ENCODE data around the gene MAFF.

The MAFF gene

DNA sequence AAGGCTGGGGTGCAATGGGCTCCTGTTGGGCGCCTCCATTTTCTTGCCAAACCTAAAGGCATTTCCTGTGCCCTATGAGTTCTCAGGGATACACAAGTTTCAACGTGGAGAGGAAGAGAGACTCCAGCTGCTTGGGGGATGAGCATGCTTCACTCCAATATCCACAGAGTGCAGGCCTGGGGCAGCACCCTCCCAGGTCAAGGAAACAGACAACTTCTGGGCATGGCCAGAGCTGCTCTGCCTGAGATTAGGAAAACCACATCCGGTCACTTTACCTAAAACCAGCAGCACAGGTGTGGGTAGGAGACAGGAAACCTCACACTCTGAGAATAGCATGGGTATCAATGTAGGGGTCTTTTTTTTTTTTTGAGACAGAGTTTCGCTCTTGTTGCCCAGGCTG lies 42.3 kb downstream of the MAFF start:
- DNase-seq = no peak

DNA sequence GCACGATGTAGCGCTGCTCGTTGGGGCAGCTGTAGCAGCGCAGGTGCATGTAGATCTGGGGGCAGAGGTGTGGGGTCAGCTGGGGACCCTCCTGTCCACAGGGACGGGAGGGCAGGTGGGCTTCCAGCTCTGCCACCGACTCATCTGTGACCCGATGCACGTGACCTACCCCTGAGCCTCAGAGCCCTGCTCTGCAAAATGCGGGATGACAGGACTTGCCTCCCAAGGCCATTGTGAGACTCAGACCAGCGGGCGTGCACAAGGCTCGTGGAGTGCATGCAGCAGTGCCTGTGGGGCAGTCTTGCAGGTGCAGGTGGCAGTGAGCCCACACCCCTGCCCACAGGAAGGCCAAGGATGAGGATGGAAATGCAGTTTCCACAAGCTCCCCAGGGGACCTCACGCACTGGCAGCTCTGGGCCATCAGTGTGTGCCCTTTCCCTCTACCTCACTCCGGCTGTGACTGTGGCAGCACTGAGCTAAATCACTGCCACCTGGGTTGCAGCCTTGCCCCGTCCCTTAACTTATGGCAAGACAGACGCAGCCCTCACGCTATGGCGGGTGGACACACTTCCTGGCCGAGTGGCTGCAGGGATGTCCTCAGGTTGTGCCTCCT lies 44.4 kb downstream of the MAFF start:
- no peak for DNase-seq

DNA sequence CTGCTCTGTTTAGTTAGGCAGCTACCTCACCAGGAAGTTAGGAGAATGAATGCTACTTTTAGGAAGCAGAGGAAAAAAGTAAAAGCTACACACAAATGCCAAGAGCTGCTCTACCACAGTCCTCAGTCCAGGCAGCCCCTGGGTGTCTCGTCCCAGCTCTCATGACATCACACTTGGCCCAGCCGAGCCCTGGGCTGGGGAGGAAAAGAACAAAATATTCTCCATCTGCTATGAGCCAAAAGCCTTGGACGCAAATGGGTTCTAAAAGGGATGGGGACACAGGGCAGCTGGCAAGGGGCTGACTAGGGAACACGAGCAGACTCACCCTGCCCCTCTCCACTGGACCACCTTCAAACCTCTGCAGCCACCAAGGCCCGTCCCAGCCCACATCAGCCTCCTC lies 44.9 kb downstream of the MAFF start:
- peak in 44 of 56 donors; percentile 22 to 84 (median 59) for DNase-seq

DNA sequence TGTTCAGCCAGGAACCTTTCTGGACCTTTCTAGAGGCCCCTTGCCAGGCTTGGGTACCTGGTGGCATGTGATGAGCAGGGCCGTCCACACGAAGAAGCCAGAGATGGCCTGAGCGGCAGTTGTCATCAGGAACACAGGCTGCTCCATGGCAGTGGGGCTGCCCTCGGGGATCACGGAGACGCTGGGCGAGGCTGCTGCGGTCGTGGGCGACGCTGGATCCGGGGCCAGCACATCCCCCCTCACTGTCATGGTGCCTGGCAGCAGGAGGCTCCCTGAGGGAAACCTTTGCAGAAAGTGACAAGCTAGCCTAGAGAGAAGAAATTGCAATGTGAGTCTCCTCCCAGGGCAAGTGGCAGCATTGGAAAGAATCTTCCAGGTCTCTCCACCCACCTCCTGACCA lies 45.9 kb downstream of the MAFF start:
- no peak for DNase-seq

DNA sequence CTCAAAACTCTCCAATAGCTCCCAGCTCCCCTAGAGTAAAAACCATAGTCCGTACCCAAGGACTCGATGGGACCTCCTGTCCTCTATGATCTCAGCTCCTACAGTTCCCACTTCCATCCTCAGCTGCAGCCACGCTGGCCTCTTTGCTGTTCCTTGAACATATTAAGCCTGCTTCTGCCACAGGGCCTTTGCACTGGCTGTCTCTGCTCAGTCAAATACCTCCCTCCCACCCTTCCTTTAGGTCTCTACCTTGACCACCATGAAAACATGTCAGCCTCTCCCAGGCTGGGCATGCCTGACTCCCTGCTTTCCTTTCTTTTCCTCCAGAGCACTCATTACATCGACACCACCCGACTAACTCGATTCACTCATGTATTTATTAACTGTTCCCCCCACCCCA lies 46.5 kb downstream of the MAFF start:
- no peak for DNase-seq

DNA sequence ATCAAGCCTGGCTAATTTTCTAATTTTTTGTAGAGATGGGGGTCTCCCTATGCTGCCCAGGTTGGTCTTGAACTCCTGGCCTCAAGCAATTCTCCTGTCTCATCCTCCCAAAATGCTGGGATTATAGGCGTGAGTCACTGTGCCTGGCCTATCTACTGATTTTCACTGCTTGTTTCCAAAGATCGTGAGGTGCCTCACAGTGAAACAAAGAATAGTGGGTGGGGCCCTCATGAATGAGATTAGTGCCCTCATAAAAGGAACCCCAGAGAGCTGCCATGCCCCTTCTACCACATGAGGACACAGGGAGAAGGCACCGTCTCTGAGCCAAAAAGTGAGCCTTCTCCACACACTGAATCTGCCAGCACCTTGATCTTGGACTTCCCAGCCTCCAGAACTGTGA lies 47.5 kb downstream of the MAFF start:
- DNase-seq = no peak

DNA sequence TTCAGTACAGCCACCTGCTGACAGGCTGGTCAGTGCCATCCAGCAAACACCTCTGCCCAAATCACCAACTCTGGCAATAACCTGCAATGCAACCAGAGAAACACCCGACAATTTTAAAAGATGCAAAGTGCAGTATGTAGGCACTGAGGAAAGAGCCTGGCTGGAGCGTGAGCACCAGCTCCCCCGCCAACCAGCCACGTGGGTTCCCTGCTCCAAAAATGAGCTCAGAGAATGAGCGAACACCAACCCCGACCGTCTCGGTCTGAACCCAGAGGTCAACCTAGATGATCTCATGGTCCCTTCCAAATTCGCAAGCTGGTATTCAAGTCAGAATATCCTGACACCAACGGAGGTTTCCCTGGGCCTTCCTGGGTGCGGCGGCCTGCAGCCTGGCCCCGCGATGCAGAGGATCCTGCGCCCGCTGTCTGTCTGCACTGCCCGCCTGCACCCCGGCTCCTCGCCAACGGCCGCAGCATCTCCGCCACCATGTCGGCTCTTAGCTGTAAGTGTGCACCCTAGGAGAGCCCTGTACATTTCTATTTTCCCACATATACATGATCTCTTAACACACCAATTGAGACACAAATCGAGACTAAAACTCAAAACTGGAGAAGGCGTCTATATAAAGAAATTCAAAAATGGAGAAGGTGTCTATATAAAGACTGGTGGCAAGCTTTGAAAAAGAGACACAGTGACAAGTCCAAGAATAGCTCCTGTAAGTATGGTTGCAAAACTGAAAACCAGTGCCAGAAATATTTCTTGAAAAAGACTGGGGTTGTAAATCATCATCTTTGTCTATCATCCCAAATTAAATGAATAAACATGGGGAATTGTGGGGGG lies 48.2 kb downstream of the MAFF start:
- no peak for DNase-seq

DNA sequence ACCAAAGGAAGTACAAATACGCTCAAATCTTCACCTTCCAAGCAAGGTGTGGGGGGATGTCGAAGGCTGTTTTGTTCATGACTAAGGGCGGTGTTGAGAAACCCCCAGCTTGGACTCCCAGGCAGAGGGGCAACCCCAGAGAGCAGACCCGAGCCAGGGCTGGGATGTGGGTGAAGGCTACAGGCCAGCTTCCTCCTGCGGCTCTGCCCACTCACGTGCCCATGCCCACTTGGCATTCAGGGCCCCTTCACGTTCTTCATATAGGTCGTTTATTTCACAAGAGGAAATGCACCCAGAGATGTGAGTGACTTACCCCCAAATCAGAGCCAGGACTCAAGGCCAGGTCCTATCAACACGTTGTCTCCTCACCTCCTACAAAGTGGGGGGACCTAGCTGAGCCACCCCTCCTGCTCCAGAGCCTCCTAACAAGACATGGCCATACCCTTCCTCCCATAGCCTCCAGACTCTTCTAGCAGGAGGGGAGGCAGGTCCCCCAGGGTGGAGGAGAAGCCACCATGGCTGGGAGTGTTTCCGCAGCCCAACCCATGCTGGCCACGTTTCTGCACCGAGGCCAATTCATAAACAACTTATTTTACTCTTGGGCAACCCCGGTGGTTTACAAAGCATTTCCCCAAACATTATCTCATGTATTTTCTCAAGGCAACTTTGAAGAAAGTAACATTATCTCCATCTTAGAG lies 49.0 kb downstream of the MAFF start:
- DNase-seq = no peak

DNA sequence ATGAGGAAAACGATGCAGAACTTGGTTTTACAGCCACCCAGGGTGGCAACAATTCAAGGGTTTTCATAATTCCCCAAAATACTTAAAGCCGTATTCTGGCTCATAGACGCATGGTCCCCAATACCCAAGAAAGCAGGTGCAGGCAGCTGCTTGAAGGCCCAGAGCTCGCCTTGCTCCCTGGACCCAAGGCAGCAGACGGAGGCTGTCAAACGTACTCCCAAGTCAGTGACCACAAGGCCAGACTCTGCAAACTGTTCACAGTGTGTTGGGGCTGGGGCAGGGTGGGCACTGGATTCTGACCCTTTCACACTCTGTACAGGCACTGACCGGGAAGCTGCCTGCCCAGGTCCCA lies 49.5 kb downstream of the MAFF start:
- no peak for DNase-seq

DNA sequence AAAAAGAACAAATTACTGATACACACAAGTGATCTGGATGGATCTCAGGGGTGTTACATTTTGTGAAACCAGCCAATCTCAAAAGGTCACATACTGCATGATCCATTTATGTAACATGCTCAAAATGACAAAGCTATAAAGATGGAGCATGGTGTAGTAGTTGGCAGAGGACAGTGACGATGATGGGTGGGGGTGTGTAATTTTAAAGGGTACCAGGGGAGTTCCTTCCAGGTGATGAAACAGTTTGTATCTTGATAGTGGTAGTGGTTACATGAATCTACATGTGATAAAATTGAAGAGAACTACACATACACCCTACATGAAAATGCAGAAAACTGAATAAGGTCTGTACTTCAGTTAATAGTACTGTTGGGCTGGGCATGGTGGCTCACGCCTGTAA lies 53.9 kb downstream of the MAFF start:
- DNase-seq = no peak

DNA sequence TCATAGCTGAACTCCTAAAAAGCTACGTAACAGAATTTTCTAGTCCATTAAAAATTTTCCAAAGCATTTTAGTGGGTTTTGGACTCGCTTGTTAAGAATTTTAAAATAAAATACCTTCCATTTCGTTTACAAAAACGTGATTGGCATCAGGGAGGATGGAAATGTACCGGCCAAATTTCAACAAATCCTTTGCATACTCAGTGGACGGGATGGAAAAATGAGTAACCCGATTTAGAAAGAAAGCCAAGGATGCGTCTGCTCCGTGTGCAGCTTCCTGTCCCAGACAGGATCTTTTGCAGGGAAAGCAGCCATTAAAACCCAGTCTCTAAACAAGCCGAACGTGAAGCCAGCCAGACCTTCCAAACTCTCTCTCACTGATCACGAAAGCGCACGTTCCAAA lies 55.4 kb downstream of the MAFF start:
- DNase-seq = no peak

DNA sequence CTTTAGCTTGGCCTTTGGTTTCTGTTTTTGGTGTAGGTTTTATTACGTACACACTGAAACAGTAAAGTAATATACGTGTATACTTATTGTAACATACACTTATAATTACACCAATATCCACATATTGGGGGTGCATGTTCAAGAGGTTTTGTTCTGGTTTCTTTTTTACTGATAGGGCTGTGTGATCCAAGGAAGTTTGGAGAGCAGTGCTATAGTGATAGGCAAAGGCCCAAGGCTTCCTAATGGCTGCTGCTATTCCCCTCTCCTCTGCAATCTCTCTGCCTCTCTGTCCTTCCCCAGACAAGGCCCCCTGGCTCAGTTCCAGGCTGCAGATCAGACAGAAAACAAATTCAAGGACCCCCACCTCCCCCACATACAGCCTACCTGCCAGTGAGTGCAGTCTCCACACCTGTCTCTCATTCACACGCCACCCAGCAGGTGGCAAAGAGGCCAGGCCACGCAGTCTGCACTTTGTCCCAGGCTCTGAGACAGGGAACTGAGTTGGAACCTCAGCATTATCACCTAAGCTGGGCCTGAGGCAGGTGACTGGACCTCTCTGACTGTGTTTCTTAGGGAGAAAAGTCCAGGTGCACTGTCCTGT lies 56.0 kb downstream of the MAFF start:
- no peak for DNase-seq

DNA sequence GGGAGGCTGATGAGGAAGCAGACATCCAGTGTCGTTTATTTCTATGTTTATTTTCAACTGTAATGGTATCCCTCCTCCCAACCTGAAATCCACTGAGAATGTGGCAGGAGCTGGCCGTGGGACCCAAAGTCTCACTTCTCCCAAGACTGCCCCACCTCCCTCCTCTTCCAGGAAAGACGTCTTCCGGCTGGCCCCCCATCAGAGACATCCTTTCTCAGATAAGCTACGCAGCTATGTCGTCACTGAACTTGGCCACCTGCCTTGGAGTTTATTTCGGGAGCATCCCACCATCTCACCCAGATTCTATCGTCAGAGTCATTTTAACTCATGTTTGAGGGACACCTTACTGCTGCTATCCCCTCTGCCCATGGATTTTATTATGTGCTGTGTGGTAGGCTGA lies 57.1 kb downstream of the MAFF start:
- peak in 2 of 56 donors; percentile 11 to 52 for DNase-seq

DNA sequence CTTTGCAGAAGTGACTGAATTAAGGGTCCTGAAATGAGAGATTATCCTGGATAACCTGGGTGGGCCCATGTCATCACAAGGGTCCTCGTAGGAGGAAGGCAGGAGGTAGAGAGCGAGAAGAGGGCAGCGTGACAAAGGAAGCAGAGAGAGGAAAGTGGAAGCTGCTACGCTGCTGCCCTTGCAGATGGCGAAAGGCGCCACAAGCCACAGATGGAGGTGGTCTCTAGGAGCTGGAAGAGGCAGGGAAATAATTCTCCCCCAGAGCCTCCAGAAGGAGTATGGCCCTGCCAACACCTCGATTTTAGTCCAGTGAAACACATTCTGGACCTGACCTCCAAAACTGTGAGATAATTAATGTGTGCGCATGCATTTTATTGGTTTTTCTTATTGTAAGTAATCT lies 57.6 kb downstream of the MAFF start:
- no peak for DNase-seq

DNA sequence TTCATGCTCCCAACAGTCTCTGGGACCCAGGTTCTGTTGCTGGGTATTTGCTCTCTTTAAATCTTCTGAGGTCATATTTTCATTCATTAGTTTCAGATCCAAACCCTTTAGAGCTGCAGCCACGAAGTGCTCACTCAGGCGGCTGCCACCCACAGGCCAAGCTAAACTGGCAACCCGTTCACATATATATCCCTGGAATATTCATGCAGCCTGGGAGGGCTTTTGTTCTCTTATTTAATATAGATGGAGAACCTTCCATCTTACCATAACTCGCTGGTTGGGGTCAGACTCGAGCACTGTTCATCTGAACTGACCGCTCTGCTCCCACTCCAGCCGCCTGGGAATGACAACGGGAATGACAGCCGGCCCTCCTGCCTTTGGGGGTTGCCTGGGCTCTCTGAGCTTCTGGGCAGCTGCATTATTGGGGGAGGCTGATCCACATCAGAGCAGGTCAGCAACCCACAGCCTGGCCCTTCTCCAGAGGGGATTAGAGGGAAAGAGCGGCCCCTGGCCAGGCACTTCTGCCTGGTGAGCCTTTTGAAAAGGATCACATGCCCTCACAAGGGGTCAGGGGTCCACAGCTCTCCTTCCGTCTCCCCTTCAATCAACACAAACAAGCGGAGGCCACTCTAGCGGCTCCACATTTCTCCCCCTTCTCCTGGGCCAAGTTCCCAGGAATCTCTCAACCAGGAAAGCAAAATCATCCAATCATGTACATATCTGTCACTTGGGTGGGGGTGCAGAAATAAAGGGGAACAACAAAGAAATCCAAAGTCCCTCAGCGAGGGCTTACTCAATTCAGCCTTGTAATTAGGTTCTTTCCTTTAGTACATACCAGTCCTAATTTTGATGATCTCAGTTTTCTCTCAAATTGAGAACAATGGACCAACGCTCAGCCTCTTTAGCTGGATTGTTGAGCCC lies 59.2 kb downstream of the MAFF start:
- peak in 25 of 56 donors; percentile 24 to 64 (median 50) for DNase-seq

DNA sequence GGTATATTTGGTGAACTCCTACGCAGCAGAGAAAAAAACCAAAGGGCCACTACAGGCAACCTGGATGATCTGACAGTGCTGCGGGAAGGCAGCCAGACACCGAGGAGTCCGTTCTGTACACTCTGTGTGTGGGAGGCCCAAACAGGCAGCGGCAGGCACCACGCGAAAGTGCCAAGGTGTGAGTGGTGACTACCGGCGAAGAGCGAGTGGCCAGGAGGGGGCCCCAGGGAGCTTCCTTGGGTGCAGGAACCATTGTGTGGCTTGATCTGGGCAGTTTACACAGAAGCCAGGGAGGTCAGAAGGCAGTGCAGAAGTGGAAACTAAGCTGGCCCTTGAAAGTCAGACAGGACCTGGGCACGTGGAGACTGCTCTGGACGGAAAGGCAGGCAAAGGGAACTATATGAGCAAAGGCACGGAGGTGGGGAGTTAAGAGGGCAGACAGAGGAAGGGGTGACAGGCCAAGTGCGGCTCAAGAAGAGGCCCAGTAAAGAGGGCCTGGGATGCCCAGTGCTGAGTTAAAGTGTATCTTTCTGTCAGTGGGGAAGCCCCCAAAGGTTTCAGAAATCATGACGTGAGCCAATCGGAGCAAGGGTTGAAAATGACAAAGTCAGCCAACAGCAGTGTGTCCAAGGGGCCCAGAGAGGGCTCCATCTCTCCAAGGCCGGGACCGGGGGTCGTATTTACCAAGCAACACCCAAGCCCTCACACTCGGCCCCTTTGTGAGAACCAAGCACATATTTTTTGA lies 60.4 kb downstream of the MAFF start:
- DNase-seq = peak in 37 of 56 donors; percentile 11 to 73 (median 43)

DNA sequence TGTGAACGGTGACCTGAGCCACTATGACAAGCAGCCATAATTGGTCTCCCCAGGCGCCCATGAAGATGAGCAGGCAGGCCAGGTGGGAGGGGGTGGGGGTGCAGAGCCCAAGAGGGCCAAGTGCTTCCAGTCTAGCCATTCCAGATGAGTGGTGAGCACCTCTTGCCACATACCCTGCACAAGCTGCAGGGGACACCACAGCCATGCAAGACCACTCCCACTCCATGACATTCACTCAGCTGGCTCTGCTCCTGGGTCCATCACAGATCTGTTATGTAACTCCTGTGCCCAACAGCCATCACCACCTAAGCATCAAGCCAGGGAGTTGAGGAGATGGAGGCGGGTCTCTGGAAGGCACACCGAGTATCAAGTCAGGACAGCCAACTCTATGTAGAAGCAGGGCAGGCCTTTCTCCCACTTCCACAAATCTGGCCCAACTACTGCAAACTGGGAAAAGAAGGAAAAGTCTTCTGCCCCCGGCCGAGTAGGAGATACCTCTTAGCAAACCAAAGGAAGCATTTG lies 62.6 kb downstream of the MAFF start:
- DNase-seq = peak in 2 of 56 donors; percentile 31 to 48
